Gastroesophageal sphincter (tissue), 4 donors: ENCODE data around the gene PAFAH2. TPM values are rescaled to one million over a fixed set of nuclear protein-coding genes. Genes with fewer than 3 reads are reported as not detected.

Source experiments
- ATAC-seq: fragments of 150-250 bp; one replicate; pipeline ENCODE4 v1.9.1; 2016; ENCODE audit warnings: mild to moderate bottlenecking, moderate library complexity
- H3K27ac ChIP-seq, 4 donors: fragments of 200-600 bp; sonication (generic) in 3 of 4; 1 replicate in 3 of 4; 2 replicates in 1 of 4; pipeline ENCODE4 v1.5.1; 2016 to 2019
- H3K27me3 ChIP-seq: fragments of 200-600 bp; sonication (generic); one replicate; pipeline ENCODE4 v1.5.1; 2019
- H3K36me3 ChIP-seq, 2 donors: fragments of 200-600 bp; sonication (generic); one replicate each; pipeline ENCODE4 v1.5.1; 2019; ENCODE audit warnings: control low read depth in 1 of 2
- H3K4me1 ChIP-seq, 3 donors: fragments of 200-600 bp; sonication (generic); 1 replicate in 2 of 3; 2 replicates in 1 of 3; pipeline ENCODE4 v1.5.1; 2016 to 2019; ENCODE audit warnings: control low read depth in 2 of 3
- H3K4me3 ChIP-seq, 2 donors: fragments of 200-600 bp; sonication (generic); one replicate each; pipeline ENCODE4 v1.5.1; 2019; ENCODE audit warnings: mild to moderate bottlenecking in 1 of 2, moderate library complexity in 1 of 2
- H3K9me3 ChIP-seq, 3 donors: fragments of 200-600 bp; sonication (generic); one replicate each; pipeline ENCODE4 v1.5.1; 2017 to 2019; ENCODE audit warnings: control low read depth in 2 of 3
- CTCF ChIP-seq, 4 experiments: fragments of 200-600 bp in 2 of 4; fragments of 450-650 bp in 2 of 4; sonication (generic) in 1 of 4; IDR thresholded peaks; one replicate each; pipeline ENCODE4 v1.5.1; 2017 to 2019; ENCODE audit warnings: antibody characterized with exemption in 4 of 4, mild to moderate bottlenecking in 2 of 4, moderate library complexity in 2 of 4
- EP300 ChIP-seq: sonication (generic); formaldehyde crosslinking; IDR thresholded peaks from one replicate; pipeline ENCODE4 v1.6.1; 2017; ENCODE audit warnings: antibody characterized with exemption, mild to moderate bottlenecking
- POLR2A ChIP-seq, 2 donors: fragments of 450-650 bp; IDR thresholded peaks; one replicate each; pipeline ENCODE4 v1.6.1; 2017; ENCODE audit warnings: antibody characterized with exemption in 2 of 2, mild to moderate bottlenecking in 2 of 2, moderate library complexity in 1 of 2
- POLR2AphosphoS5 ChIP-seq: sonication (generic); formaldehyde crosslinking; IDR thresholded peaks from one replicate; pipeline ENCODE4 v1.6.1; 2017; ENCODE audit warnings: antibody characterized with exemption
- WGBS, 2 donors: methylation state at CpG; one replicate each; pipeline ENCODE4 v1.1.5; 2018; ENCODE audit warnings: low coverage in 1 of 2; 5-methylcytosine and 5-hydroxymethylcytosine counted together
- total RNA-seq, 4 donors: library from RNA; depleted of rRNA; stranded (reverse); fragments of >200 nt; gene quantifications; one replicate each; pipeline ENCODE4 v1.1.0, GENCODE V29; 2016

PAFAH2 gene
- total RNA-seq = 10 to 100 TPM in 1 of 4 donors, 1 to 10 TPM in 3; 6.6 to 12.2 (median 8.5) TPM

GRCh38 chr1:25997828-25998761 lies at the start of gene PAFAH2:
Gene PAFAH2, minus strand, starts transcription at chr1:25998063. Its CDS starts 7,247 bp downstream, at chr1:25990816.
- Histone ChIP-seq H3K4me1 (peaks cover 3 to 23% (median 7%) of the 10 kb centered on the region in 3 donors), H3K27me3 (no peaks in the 10 kb centered on the region), H3K9me3 (no peaks in the 10 kb centered on the region), H3K36me3 (peaks cover 0 to 5% of the 10 kb centered on the region in 2 donors), H3K27ac (peak within 1 kb of the TSS; percentile 47 to 87 (median 86)), H3K4me3 (peak within 1 kb of the TSS; percentile 63 to 65)
- peak; percentile 99 for ATAC-seq
- peak in 3 of 4 experiments; percentile 97 to 99 (median 98) for TF ChIP-seq CTCF (IDR thresholded peaks at IDR 0.05)
- TF ChIP-seq POLR2AphosphoS5 = peak; percentile 72
- peak in 1 of 2 donors; percentile 5 for TF ChIP-seq POLR2A (IDR thresholded peaks at IDR 0.05)
- TF ChIP-seq EP300 = no peak
- WGBS, 2 donors = 2% methylated on average over 10 to 21 of the region's 47 CpGs

- TF ChIP-seq EP300 = no peak
- no peak for TF ChIP-seq POLR2AphosphoS5
- no peak for TF ChIP-seq POLR2A (IDR thresholded peaks at IDR 0.05)
- TF ChIP-seq CTCF (IDR thresholded peaks at IDR 0.05) = no peak
- Histone ChIP-seq H3K9me3 (no peaks in the 10 kb centered on the region), H3K27me3 (peaks cover 88% of the 10 kb centered on the region), H3K36me3 (no peaks in the 10 kb centered on the region), H3K4me3 (no peak overlapping the region), H3K27ac (no peak overlapping the region), H3K4me1 (peaks cover 0 to 15% (median 3%) of the 10 kb centered on the region in 3 donors)
- no peak for ATAC-seq
- 40 to 72% methylated on average over 1 to 6 of the region's 7 CpGs for WGBS, 2 donors
Observed at GRCh38 chr1:26047278-26047874, 49.5 kb upstream of the PAFAH2 start.

GRCh38 chr1:26046246-26047095 lies 48.6 kb upstream of the PAFAH2 start:
- Histone ChIP-seq H3K9me3 (no peaks in the 10 kb centered on the region), H3K4me1 (peaks cover 0 to 15% (median 3%) of the 10 kb centered on the region in 3 donors), H3K4me3 (peak overlapping the region in 1 of 2 donors; percentile 27), H3K27me3 (peaks cover 93% of the 10 kb centered on the region), H3K36me3 (no peaks in the 10 kb centered on the region), H3K27ac (no peak overlapping the region)
- no peak for ATAC-seq
- TF ChIP-seq EP300 (no peak), POLR2A (IDR thresholded peaks at IDR 0.05) (no peak), POLR2AphosphoS5 (no peak), CTCF (IDR thresholded peaks at IDR 0.05) (no peak)
- 0% methylated on average over 2 to 5 of the region's 57 CpGs for WGBS, 2 donors

GRCh38 chr1:26045722-26046245 lies 47.9 kb upstream of the PAFAH2 start, which contains the start of gene SLC30A2:
Gene SLC30A2, minus strand, starts transcription at chr1:26046118. Its CDS starts 222 bp downstream, at chr1:26045896.
- no peak within 1 kb of the TSS for H3K27ac ChIP-seq
- ATAC-seq = no peak
- H3K9me3 ChIP-seq = no peaks in the 10 kb centered on the region
- peaks cover 93% of the 10 kb centered on the region for H3K27me3 ChIP-seq
- 0% methylated on average over 2 of the region's 62 CpGs; no CpG with 5 or more reads in 1 of the 2 donors for WGBS, 2 donors
- TF ChIP-seq CTCF (IDR thresholded peaks at IDR 0.05) = no peak
- no peak for TF ChIP-seq EP300
- TF ChIP-seq POLR2AphosphoS5 = no peak
- no peak for TF ChIP-seq POLR2A (IDR thresholded peaks at IDR 0.05)
- peak within 1 kb of the TSS in 1 of 2 donors; percentile 27 for H3K4me3 ChIP-seq
- H3K4me1 ChIP-seq = peaks cover 0 to 15% (median 3%) of the 10 kb centered on the region in 3 donors
- no peaks in the 10 kb centered on the region for H3K36me3 ChIP-seq
